Suprapubic skin (tissue), 3 donors: ENCODE data around the gene CXCL12.

Source experiments
- POLR2A ChIP-seq, 2 donors: fragments of 450-650 bp; IDR thresholded peaks; one replicate each; pipeline ENCODE4 v1.6.1; 2017; ENCODE audit warnings: antibody characterized with exemption in 2 of 2, mild to moderate bottlenecking in 2 of 2, moderate library complexity in 2 of 2
- TF ChIP-seq, protein P1 (sequence below), 2 donors: fragments of 200-600 bp in 1 of 2; fragments of 450-650 bp in 1 of 2; sonication (generic) in 1 of 2; IDR thresholded peaks; one replicate each; pipeline ENCODE4 v1.5.1; 2016 to 2019; ENCODE audit warnings: antibody characterized with exemption in 2 of 2, mild to moderate bottlenecking in 1 of 2, moderate library complexity in 1 of 2

GRCh38 chr10:44397476-44398225, 12.8 kb upstream of the CXCL12 start:
- TF ChIP-seq, protein P1, sequence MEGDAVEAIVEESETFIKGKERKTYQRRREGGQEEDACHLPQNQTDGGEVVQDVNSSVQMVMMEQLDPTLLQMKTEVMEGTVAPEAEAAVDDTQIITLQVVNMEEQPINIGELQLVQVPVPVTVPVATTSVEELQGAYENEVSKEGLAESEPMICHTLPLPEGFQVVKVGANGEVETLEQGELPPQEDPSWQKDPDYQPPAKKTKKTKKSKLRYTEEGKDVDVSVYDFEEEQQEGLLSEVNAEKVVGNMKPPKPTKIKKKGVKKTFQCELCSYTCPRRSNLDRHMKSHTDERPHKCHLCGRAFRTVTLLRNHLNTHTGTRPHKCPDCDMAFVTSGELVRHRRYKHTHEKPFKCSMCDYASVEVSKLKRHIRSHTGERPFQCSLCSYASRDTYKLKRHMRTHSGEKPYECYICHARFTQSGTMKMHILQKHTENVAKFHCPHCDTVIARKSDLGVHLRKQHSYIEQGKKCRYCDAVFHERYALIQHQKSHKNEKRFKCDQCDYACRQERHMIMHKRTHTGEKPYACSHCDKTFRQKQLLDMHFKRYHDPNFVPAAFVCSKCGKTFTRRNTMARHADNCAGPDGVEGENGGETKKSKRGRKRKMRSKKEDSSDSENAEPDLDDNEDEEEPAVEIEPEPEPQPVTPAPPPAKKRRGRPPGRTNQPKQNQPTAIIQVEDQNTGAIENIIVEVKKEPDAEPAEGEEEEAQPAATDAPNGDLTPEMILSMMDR (IDR thresholded peaks at IDR 0.05), result no peak
- TF ChIP-seq POLR2A (IDR thresholded peaks at IDR 0.05), result no peak
